Mucosa of descending colon (tissue), 3 donors: ENCODE results near the gene TFIP11. TPM values are rescaled to one million over a fixed set of nuclear protein-coding genes. Genes with fewer than 3 reads are reported as not detected.
A peak's percentile ranks its signal among the peaks of the same experiment; 100 is the strongest.

ENCODE experiments used
- ATAC-seq: fragments of 200-7000 bp; cut with Tn5 transposase; one replicate; pipeline ENCODE4 v1.9.1; 2020; ENCODE audit warnings: mild to moderate bottlenecking, moderate library complexity
- DNase-seq, 3 donors: peaks; one replicate each; pipeline ENCODE4 v3.0.0-alpha.2; 2020
- H3K36me3 ChIP-seq: fragments of 200-600 bp; one replicate; pipeline ENCODE4 v1.8.0; 2021; ENCODE audit warnings: low read depth, mild to moderate bottlenecking
- H3K4me1 ChIP-seq: fragments of 200-600 bp; one replicate; pipeline ENCODE4 v1.8.0; 2021; ENCODE audit warnings: low read depth, mild to moderate bottlenecking
- H3K4me3 ChIP-seq: fragments of 200-600 bp; one replicate; pipeline ENCODE4 v1.8.0; 2021; ENCODE audit warnings: mild to moderate bottlenecking
- H3K9me3 ChIP-seq: fragments of 200-600 bp; one replicate; pipeline ENCODE4 v1.8.0; 2021; ENCODE audit warnings: mild to moderate bottlenecking
- CTCF ChIP-seq: fragments of 200-600 bp; IDR thresholded peaks from one replicate; pipeline ENCODE4 v1.8.0; 2022; ENCODE audit warnings: antibody characterized with exemption, mild to moderate bottlenecking
- intact Hi-C, 2 donors: fragments of 100-400 bp; cut with DNase I in 1 of 2; cut with micrococcal nuclease in 1 of 2; formaldehyde crosslinking; loops; one replicate each; pipeline versions ENCODE4 v1.11.0 to v1.11.1; 2022; cut with DNase I, micrococcal nuclease
- total RNA-seq, 3 donors: library from RNA; stranded (reverse); fragmentation: NEBNext Ultra II Directional in 2 of 3; extraction: Animal tissue kit (Norgen Biotek cat#: 25700) in 2 of 3; gene quantifications; one replicate each; pipeline versions ENCODE4 v1.2.1 to v1.2.4, GENCODE V29; 2021 to 2023
- donor health status: DM: no; HTN: no; CAD: no; lungs with moderate emphysema.
- donor health status: DM: no; HTN: no; CAD: no.
- donor health status: DM: no; HTN: yes; CAD: no.

TFIP11 gene
- total RNA-seq, 3 donors from 2014 or later, result 26.2 to 39.1 (median 34.6) TPM

GRCh38 chr22:26485013-26485412 is 27.3 kb downstream of the TFIP11 start:
- no peak overlapping the region for H3K4me3 ChIP-seq
- intact Hi-C loops, result no loop called here
- H3K4me1 ChIP-seq, result peaks cover 33% of the 10 kb centered on the region
- ATAC-seq, result no peak
- no peaks in the 10 kb centered on the region for H3K36me3 ChIP-seq
- no peaks in the 10 kb centered on the region for H3K9me3 ChIP-seq
- TF ChIP-seq CTCF, result no peak
- DNase-seq, result no peak

- no peaks in the 10 kb centered on the region for H3K9me3 ChIP-seq
- no peak for ATAC-seq
- H3K4me3 ChIP-seq, result peak overlapping the region; percentile 69
- no peaks in the 10 kb centered on the region for H3K36me3 ChIP-seq
- intact Hi-C loops, result no loop called here
- H3K4me1 ChIP-seq, result peaks cover 34% of the 10 kb centered on the region
- TF ChIP-seq CTCF, result no peak
- DNase-seq, result no peak
Measured at GRCh38 chr22:26484360-26484706, 27.9 kb downstream of the TFIP11 start.

- Histone ChIP-seq H3K9me3 (no peaks in the 10 kb centered on the region), H3K4me3 (peak within 1 kb of the TSS; percentile 69), H3K4me1 (peaks cover 38% of the 10 kb centered on the region), H3K36me3 (no peaks in the 10 kb centered on the region)
- no peak for TF ChIP-seq CTCF
- DNase-seq (peak; percentile 94 to 96 (median 95)), ATAC-seq (peak; percentile 96)
- intact Hi-C loops, result no loop called here
Measured at GRCh38 chr22:26483439-26484359, 28.6 kb downstream of the TFIP11 start, which contains the start of the genes HPS4 and SRRD. HPS4 (minus strand) TSS chr22:26483783; CDS start chr22:26481762, 2,021 bp downstream. SRRD (plus strand) TSS chr22:26483877; CDS start chr22:26483891, 14 bp downstream.

- H3K4me1 ChIP-seq, result peaks cover 40% of the 10 kb centered on the region
- TF ChIP-seq CTCF, result no peak
- no peaks in the 10 kb centered on the region for H3K9me3 ChIP-seq
- H3K36me3 ChIP-seq, result no peaks in the 10 kb centered on the region
- DNase-seq (no peak), ATAC-seq (no peak)
- peak overlapping the region; percentile 69 for H3K4me3 ChIP-seq
- intact Hi-C loops, result no loop called here
Measured at GRCh38 chr22:26483043-26483438, 29.2 kb downstream of the TFIP11 start.

DNA sequence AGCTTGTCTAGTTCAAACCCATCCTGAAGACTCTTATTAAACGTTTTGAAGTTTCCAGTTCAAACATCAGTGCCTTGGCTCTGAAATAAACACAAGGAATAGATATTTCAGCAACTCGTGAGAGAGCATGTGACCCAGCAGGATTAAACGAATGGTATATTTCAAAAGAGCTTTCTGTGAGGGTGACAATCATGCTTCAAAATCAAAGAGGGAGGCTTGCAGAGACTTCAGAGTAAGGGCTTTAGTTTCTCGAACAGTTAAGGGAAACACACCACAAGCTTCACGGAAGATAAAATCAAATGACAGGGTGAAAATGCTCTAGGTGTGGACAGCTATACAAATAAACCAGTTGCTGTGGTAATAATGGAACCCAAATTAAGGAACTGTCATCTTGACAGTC is 30.1 kb downstream of the TFIP11 start:
- H3K4me3 ChIP-seq, result no peak overlapping the region
- H3K4me1 ChIP-seq, result peaks cover 40% of the 10 kb centered on the region
- no peak for DNase-seq
- ATAC-seq, result no peak
- no peaks in the 10 kb centered on the region for H3K36me3 ChIP-seq
- no peak for TF ChIP-seq CTCF
- no peaks in the 10 kb centered on the region for H3K9me3 ChIP-seq
- intact Hi-C loops, result no loop called here
